HG02870 (cell line): ENCODE measurements around the gene KIF5A.
A peak's percentile ranks its signal among the peaks of the same experiment; 100 is the strongest.

Experiments used
- ATAC-seq: cut with Tn5 transposase; IDR thresholded peaks from one replicate; pipeline ENCODE4 v1.9.1; 2021; ENCODE audit warnings: mild to moderate bottlenecking, moderate library complexity; ENCODE audit not compliant: unreplicated experiment

The KIF5A gene

DNA sequence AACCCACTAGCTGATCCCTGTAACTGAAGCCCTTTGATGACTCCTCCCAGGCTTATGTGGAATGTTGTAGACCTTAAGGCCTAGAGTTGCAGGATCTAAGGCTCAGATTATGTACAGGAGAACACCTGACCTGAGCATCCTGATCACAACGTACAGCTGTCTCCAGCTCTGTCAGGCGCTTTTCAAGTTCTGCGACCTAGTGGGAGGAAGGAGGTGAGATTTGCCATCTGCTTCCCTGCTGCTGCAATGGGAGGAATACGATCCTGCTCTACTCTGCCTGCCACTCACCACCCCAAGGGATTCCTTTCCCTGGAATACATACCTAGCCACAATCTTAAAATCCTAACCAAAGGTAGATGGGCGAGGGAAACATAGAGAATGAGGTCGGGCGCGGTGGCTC, 16.7 kb upstream of the KIF5A start:
- no peak for ATAC-seq

DNA sequence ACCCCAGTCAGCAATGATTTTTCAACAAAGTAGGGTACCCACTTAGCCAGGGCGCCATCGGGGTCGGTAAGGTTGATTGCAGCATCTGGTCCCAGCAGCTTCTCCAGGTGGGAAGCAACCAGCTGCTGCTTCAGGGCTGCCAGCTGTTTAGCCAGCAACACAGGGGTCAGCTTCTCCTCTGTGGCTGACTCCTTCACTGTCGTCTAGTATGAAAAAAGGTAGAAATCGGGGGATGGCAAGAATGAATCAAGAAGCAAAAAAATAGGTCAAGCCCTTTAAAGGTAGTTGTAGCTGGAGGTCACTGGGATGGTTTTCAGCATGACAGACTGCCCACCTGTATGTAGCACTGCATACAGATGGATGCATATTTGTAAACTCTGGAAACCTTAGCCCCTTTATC, 15.6 kb upstream of the KIF5A start:
- ATAC-seq = no peak

DNA sequence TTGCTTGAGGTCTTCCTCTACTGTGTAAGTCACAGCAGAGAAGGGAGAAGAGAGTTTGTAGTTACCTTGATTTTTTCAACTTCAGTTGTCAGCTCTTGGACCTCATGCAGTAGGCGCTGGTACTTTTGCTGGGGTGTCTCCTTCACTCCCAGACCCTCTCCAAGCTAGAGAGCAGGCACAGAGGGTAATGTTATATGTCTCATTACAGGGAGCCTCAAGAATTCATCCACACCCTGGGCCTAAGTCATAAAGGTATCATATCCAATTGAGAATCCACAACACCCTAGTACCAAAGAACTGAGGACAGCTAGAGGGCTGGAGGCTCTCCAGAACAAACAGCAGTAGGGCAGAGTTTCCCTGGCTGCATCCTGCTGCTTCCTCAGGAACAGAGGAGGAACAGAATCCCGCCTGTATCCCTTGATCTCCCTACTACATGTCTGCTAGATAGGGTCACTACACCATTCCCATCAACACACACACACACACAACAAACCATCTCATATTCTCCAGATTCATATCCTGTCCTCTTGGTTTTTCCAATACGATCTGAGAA, 14.8 kb upstream of the KIF5A start:
- ATAC-seq = no peak

DNA sequence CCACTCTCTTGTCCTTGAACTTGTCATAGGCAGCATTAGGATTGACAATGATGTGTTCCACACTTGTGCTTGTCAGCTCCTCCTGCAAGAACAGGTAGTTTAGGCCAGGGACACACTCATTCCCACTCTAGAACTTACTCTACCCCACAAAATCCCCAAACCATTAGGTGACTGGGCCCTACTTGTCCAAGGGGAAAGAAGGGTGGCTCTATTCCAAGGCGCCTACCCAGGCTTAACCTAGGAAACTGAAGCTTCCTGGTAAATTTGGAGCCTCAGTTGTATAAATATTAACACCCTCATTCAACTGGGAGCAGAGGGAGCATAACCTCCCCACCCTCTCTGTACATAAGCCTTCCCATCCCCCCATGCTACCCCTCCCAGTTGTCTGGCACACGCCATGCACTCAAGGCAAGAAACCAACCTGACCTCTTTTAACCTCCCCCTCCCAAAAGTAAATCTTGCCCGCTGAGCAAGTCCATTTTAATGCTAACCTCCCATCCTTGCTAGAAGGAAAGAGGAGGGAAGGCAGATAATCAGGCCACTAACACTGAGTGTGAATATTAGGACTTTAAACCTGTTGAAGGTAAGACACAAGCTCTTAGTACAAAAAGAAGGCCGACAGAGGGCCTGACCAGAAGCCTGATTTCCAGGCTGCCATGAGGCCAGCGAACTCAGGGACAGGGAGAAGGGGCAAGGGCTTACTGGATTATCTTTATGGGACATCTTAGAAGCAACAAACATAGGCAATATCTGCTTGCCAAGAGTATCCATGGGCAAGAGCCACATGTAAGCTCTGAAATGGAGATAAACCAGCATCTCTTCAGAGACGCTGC, 13.9 kb upstream of the KIF5A start:
- no peak for ATAC-seq

DNA sequence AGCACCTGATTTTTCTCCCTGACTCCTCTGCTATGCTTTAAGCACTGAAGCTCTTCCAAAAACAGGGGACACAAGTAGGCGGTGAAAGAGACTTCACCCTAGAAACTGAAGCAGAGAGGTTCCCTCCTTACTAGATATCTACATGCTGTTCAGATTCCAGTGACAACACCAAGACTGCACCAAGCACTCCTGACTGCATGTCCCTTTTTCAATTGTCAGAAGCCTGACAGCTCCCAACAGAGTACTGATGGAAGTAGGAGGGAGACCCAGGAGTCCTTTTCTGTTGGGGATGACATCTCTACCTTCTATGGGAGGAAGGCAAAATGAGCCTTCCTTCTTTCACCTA, 13.3 kb upstream of the KIF5A start:
- ATAC-seq = no peak

DNA sequence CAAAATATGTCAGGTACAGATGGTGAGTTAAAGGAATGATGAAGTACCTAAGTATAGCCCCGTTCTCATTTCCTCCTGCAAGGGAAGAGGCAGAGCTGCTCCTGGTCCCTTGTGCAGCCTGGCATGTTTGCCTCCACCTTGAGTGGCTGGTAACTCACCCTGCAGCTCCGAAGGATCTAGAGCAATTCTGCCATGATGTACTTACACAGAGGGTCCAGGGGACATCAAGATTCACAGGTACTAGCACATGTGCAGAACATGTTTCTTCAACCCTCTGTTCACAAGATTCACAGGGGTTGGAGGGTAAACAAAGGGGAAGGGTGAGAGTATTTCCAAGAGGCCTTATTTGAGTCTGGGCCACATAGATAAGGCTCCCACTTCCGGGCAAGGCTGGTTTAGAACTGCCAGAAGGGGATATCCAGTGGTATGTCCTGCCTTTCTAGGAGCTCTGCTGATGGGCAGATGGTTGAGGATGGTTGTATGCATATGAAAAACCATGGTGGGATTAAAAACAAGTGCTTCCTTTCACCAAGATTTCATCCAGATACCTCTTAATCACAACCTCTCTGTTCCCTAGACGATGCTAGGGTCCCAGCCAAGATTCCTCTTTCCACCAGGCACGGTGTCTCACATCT, 10.6 kb upstream of the KIF5A start:
- ATAC-seq = no peak

DNA sequence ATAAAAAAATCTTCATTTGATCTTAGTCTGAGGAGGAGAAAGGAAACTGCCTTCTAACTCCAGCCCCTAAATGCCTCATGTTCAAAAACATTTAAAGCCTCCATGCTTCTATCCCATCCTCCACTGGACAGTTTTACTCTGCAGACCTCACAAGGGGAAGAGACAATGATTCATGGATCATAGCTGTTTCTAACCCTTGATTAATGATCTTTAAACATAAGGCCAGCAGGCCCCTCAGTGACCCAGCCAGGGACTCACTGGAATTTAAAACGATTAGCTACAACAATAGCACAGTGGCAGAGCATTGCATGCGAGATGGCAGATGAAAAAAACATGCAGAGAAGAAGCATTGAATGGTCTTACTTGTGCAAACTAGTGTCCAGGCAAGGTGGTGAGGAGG, 8.8 kb upstream of the KIF5A start:
- no peak for ATAC-seq

DNA sequence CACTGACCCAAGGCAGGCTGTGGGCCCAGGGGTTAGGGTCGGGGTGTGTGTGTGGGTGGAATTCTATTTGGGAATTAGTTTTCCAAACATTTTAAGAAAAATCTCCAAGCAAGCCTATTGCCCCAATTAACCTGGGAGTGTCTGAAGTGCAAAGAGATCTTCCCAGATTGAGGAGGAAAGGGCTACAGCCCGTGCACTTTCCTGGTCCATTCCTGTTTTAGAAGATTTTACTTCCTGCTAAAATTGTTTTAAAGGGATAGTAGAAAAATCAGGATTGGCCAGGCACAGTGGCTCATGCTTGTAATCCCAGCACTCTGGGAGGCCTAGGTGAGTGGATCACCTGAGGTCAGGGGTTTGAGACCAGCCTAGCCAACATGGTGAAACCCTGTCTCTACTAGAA, 8.1 kb upstream of the KIF5A start:
- ATAC-seq = no peak

DNA sequence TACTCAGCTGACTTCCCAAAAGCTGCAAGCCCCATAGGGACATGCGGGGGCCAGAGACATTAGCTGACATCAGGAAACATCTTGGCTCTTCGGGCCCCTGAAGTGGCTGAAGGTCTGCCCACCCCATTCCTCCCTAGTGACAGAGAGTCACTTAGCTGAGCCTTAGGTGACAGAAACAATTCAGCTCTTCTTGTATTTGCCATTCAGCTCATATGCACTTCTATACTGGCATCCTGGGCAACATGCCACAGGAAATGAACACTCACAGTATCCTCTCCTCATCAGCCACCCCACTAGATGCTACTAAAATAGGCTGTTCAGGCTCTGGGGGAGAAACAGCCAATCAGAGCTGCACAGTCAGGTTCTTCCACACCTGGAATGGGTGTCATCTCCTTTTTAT, 6.3 kb upstream of the KIF5A start:
- ATAC-seq = no peak

DNA sequence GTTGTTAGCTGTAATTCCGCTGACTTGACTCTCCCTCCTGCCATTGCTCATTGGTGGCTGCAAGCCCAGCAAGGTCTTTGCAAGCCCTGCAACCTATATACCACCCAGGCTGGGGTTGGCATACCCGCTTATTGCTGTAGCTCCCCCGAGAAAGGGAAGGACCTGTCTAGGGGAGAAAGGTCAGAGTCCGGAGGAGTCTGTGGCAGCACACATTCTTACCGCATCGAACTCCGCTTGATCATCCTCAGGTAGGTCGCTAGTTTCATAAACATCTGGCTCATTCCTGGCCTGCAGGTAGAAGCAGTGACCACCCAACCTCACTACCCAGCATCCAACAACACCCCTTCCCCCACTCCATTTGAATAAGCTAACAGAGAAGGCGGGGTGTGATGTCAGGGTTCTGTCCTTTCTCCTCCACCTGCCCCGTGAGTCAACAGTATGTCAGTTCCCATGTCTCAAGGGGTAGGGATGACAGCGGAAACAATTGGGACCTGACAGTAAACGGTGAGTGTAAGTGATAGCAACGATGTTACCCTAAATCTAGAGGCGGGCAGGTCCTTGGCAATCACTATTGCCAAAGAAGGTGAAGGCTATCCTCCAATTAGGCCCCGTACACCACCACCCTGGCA, 3.9 kb upstream of the KIF5A start:
- no peak for ATAC-seq

DNA sequence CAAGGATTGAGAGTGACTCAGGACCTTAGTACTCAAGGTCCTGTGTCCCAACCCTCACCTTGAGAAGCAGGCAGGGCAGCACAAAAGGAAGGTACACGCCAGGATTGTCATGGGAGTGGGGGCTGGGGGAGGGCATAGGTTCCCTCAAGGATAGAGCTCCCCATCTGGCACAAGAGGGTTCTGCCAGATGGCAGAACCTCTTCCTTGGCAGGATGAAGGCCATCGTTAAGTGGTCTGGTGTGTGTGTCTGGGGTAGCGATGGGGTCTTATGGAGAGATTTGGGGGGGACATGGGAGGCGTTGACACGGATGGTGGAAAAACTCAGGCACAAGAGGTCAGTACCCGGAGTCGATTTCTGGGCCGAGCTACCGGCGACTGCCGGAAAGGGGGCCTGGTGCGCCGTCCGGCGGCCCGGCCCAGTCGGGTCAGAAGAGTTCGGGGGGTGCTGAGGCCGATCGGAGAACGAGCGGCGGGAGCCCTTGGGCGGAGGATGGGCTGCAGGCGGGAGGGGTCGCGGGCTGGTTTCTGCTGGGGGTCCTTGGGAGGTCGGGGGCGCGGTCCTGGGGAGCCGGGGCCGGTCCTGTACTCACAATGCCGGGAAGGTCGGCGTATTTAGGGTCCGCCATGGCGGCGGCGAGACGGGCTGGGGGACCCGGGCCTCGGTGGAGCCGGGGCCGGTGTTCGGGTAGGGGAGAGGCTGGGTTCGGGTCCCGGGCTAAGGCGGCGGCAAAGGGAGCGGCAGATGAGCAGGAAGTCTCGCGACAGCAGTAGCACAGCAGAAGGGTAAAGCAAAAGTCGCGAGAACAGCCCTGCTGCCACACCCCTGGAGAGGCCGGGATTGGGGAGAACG, 3.2 kb upstream of the KIF5A start, which contains the start of gene DCTN2:
Gene DCTN2 (minus strand): TSS at position 755 of the 850 bp plus-strand sequence. CDS start 129 bp downstream, at position 626.
- peak; percentile 99 for ATAC-seq

DNA sequence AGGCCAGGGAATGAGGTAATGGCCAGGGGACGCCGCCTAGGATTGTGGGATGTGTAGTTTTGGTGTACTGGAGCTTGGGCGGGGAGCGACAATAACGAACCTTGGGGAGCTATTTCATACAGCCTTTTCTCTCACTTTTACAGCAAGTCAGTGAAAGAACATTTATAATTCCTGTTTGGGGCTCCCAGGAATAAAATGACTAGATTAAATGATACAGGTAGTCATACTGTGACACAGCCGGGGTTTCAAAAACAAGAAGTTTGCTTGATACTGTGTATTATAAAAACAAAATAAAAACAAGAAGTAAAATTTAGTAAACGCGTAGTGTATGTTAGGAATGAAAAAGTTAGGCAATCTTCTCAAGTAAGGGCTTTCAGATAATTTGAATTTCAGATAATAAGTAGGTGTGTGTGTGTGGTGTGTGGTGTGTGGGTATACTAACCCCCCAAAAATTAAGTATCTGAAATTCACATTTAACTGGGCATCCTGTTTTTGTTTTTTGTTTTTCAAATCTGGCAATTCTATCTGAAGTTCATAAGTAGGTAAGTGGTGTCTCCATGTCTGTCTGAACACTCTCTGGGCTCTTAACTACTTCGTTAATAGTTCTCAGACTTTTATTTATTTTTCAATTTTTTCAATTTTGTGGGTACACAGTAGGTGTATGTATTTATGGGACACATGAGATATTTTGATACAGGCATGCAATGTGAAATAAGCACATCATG, 2.4 kb upstream of the KIF5A start:
- ATAC-seq = no peak

DNA sequence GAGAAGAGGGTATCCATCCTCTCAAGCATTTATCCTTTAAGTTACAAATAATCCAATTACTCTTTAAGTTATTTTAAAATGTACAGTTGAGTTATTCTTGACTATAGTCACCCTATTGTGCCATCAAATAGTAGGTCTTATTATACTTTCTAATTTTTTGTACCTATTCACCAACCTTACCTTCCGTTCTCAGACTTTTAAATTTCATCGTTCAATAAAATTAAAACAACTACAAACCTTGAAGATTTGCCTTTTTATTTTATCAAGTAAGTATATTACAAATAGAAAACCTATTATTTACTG, 1.9 kb upstream of the KIF5A start:
- ATAC-seq = no peak

DNA sequence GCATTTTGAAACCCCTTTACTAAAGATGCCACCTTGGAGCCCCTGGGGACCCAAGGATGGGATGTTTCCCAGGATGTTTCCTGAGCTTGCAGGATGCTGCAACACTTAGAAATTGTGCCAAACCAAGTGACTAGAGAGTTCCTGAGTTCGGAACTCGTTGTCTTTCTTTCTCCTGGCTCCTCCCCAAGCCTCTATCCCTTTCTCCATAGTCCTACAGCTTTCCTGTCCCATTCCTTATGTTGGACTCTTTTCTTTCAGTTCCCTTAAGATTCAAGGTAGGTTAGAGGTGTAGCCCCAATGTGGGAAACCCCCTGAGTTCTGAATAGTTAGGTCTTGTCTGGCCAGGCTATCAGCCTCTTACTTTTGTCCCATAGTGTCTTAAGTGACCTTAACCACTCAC, 1.4 kb upstream of the KIF5A start:
- ATAC-seq = no peak

DNA sequence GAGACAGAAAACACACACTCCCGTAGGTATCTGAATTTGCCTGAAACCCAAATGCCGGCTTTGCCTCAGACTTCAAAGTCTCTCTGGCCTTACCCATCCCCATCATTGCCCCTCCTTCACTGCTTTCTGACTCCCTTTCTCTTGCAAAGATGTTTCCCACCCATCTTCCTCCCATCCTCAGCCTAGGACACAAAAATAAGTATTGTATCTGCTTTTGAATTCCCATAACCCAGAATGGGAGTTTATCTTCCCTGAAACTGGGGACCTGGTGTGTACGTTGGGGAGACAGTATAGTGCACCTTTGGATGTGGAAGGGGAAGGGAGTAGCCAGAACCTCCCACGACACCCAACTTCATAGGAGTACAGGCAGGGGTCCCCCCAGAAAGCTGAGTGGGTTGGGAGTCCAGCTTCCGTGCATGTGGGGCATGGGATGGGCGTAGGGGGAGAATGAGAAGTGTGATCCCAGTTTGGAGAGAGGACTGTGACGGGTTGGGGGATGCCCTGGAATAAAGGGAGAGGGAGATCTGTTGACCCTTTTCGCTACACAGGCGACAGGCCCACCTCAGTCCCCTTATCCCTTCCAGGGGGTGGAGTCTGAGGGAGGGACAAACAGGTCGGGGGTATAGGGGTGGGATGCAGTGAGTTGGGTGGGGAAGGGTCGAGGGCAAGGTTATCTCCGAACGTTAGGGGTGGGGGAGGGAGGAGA, 488 bp upstream of the KIF5A start:
- ATAC-seq = no peak

DNA sequence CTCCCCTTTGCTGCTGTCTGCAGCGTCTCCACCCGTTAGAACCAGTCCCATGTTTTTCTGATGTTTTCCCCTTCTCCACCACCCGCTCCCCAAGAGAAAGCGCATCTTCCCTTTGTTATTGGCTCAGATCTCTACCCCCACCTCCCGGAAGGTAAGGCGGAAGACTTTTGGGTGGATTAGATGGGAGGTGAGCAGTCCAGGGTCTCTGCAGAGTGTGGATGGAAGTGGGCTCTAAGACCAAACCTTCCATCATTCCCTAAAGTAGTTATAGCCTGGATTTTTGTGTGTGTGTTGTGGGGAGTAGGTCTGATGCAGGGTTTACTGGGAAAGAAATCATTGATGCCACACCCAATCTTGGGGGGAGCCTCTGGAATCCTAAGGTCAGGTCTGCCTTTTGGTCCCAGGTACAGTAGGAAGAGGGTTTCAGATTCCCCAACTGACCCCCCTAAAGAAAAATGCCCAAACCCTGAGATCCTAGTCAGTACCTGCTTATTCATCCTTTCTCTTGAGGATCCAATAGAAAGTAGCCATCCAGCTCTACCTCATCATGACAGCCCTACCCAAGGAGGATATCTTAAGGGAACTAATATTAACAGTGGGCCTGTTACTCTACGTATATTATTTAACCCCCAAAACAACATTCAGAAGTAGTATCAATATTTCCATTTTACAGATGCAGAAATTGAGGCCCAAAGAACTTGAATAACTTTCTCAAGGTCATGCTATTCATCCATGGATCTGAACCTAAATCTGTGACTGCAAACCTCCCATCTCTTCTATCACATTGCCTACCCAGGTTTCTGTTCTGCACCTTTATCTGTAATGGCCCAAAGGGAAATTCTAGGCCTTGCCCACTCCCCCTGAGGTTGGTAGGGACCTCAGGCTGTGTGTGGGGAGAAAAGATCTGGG, 1.1 kb downstream of the KIF5A start:
- ATAC-seq = no peak

DNA sequence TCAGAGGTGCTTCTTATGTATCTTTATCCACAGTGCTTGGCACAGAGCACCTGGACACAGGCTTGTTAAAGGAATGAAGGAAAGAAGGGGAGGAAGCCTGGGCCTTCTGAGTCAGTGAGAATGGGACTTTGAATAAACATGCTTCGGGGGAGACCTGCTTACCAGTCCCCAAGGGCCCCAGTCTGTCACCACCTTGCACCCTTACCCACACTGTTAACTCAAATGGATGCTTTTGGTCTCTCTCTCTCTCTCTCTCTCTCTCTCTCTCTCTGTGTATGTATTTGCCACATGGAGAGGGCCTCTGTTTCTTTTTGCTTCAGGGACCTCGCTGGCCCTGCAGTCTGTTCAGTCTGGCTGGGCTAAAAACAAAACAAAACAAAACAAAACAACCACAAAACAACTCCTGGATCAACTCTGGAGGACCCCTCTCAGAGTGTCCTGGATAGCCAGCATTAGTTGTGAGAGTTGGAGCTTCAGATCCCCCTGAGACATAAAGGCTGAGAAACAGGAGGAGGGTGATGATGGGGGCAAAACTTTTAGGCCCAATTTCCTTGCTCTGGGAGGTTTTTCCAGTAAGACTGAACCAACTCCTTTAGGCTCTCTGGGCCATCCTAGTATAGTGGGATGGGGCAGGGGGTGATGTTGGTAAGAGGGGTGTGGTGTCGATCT, 1.9 kb downstream of the KIF5A start:
- no peak for ATAC-seq

DNA sequence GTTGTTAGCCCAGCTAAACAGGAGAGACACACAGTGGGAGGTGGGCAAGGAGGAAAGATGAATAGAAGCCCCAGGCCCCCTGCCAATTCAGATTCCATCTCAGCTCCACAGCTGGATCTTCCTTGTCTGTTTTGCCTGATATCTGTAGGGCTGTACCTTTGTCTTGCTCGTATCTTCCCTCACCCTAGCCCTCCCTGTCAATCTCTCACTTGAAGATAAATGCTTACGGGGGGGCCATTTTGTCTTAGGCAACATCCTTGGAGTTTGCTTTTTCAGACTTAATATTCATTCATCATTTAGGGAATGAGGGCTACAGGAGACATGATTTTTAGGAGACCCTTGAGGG, 2.4 kb downstream of the KIF5A start:
- ATAC-seq = no peak
